ENCODE results near the gene TRIM40. TPM values are rescaled to one million over a fixed set of nuclear protein-coding genes. Genes with fewer than 3 reads are reported as not detected.
"Not testable (repeated sequence)": the region's sequence is repeated elsewhere in the genome, so short reads cannot be mapped to it uniquely, and the experiment has no call there.

TRIM40 gene
- polyA plus RNA-seq, 2 of the 4 experiments (the other 2 are of a cell fraction), result 0.05 TPM

DNA sequence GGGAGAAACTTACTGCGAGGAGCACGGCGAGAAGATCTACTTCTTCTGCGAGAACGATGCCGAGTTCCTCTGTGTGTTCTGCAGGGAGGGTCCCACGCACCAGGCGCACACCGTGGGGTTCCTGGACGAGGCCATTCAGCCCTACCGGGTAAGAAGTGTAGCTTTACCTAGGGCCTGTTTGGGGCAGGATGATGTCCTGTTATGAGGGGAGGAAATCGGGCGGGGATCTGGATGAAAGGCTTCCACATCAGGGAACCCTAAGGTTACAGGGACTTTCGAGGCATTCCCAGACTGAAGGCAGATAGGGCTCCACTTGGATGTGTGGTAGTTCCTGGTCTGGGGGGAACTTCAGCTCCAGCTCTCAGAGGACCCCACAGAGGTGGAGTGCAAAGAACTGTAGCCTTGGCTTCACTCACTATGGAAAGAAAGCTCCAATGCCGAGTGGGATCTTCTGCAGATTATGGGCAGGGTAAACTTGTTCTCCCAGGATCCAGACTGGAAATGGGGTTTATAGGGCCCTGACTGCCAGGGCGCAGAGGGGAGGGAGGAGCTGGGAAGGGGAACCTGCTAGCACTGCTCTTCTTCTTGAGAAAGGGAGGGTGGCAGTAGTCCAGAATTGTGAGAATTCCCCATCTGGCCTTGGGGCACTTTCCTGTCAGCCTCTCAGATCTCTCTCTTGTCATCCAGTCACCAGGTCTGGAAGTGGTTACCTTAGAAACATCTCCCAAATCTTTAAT lies 28.1 kb downstream of the TRIM40 start:
- ChIA-PET POLR2A (no interaction called here), CTCF (interaction anchor here (2.0 kb wide), 1 partner anchor 33 kb away, joined by 9 read pairs; no protein-coding TSS in a partner anchor)
- ATAC-seq (no peak; a peak in 1 of 6 replicates), FAIRE-seq (no peak), DNase-seq (ENCODE audit: low read depth in 1 of 2, low spot score in 1 of 2) (no peak)
- TF ChIP-seq POLR2A (IDR thresholded peaks at IDR 0.05; ENCODE audit: low read length) (no peak), NFE2L2 (conservative IDR thresholded peaks at IDR 0.05; ENCODE audit: low read length) (no peak), CEBPB (IDR thresholded peaks at IDR 0.05) (no peak), CTCF (IDR thresholded peaks at IDR 0.05) (no peak), TFCP2L1 (CRISPR knock-in tag; IDR thresholded peaks at IDR 0.05) (no peak), SMC3 (IDR thresholded peaks at IDR 0.05) (no peak), RFX5 (IDR thresholded peaks at IDR 0.05) (no peak), ZNF302 (CRISPR knock-in tag; IDR thresholded peaks at IDR 0.05) (no peak), MAZ (IDR thresholded peaks at IDR 0.05; ENCODE audit: borderline replicate concordance, low read depth, low read length) (no peak), POLR2AphosphoS2 (conservative IDR thresholded peaks at IDR 0.05; ENCODE audit: low read length) (no peak), ZFP36 (IDR thresholded peaks at IDR 0.05; ENCODE audit: borderline replicate concordance, partially characterized antibody) (no peak), ESRRA (IDR thresholded peaks at IDR 0.05; ENCODE audit: borderline replicate concordance, low read length) (no peak), RCOR1 (IDR thresholded peaks at IDR 0.05; ENCODE audit: low read depth, low read length) (no peak), CBX8 (IDR thresholded peaks at IDR 0.05) (no peak), HDAC2 (IDR thresholded peaks at IDR 0.05) (no peak), PHF8 (IDR thresholded peaks at IDR 0.05; ENCODE audit: borderline replicate concordance, low read depth) (no peak), TP53 (CRISPR knock-in tag; IDR thresholded peaks at IDR 0.05) (no peak)
- TF ChIP-seq, protein P1, sequence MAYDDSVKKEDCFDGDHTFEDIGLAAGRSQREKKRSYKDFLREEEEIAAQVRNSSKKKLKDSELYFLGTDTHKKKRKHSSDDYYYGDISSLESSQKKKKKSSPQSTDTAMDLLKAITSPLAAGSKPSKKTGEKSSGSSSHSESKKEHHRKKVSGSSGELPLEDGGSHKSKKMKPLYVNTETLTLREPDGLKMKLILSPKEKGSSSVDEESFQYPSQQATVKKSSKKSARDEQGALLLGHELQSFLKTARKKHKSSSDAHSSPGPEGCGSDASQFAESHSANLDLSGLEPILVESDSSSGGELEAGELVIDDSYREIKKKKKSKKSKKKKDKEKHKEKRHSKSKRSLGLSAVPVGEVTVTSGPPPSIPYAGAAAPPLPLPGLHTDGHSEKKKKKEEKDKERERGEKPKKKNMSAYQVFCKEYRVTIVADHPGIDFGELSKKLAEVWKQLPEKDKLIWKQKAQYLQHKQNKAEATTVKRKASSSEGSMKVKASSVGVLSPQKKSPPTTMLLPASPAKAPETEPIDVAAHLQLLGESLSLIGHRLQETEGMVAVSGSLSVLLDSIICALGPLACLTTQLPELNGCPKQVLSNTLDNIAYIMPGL (CRISPR knock-in tag; IDR thresholded peaks at IDR 0.05; ENCODE audit: borderline replicate concordance), result no peak
- 84% methylated on average over 7 of the region's 16 CpGs for WGBS (ENCODE audit: missing lambda C conversion rate)
- Histone ChIP-seq H3K4me2 (no peak overlapping the region), H3K4me3 (no peak overlapping the region), H3K27ac (no peak overlapping the region), H3K4me1 (0 out of 3 replicates have a peak, but pooled peaks cover 3% of the 10 kb centered on the region), H3K9me3 (no peaks in the 10 kb centered on the region)

DNA sequence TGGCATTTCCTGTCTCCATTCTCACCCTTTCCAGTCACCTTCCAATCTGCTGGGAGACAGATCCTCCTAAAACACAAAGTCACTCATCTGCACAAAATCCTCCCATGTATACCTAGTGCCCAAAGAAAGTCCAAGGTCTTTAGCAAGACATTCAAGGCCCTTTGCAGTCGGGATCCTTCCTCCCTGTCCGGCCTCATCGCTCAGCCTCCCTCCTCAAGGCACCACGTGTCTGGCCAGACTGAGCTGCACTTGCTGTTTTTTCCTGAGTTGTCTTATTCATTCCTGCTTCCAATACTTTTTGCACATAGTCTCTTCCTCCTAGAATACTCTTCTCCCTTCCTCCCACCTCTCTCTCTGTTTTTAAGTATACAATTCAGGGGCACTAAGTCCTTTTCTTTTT lies 28.8 kb downstream of the TRIM40 start:
- Histone ChIP-seq H3K4me2 (no peak overlapping the region), H3K4me1 (0 out of 3 replicates have a peak, but pooled peaks cover 3% of the 10 kb centered on the region), H3K27ac (no peak overlapping the region), H3K9me3 (no peaks in the 10 kb centered on the region), H3K4me3 (no peak overlapping the region)
- CTCF ChIA-PET, result interaction anchor here (2.0 kb wide), 1 partner anchor 34 kb away, joined by 9 read pairs; no protein-coding TSS in a partner anchor
- no peak for FAIRE-seq
- DNase-seq (ENCODE audit: low read depth in 1 of 2, low spot score in 1 of 2), result no peak
- ATAC-seq, result no peak
- WGBS (ENCODE audit: missing lambda C conversion rate), result 71% methylated on average over 4 of the region's 4 CpGs
- TF ChIP-seq HOXB13 (CRISPR knock-in tag; IDR thresholded peaks at IDR 0.05; ENCODE audit: low read depth) (no peak), NPAS2 (CRISPR knock-in tag; IDR thresholded peaks at IDR 0.05; ENCODE audit: borderline replicate concordance) (no peak), FOXS1 (CRISPR knock-in tag; IDR thresholded peaks at IDR 0.05) (no peak), KDM5A (IDR thresholded peaks at IDR 0.05) (no peak), JUNB (IDR thresholded peaks at IDR 0.05) (no peak), TP53 (CRISPR knock-in tag; IDR thresholded peaks at IDR 0.05) (no peak), RFX5 (IDR thresholded peaks at IDR 0.05) (no peak)
- TF ChIP-seq, protein P2, sequence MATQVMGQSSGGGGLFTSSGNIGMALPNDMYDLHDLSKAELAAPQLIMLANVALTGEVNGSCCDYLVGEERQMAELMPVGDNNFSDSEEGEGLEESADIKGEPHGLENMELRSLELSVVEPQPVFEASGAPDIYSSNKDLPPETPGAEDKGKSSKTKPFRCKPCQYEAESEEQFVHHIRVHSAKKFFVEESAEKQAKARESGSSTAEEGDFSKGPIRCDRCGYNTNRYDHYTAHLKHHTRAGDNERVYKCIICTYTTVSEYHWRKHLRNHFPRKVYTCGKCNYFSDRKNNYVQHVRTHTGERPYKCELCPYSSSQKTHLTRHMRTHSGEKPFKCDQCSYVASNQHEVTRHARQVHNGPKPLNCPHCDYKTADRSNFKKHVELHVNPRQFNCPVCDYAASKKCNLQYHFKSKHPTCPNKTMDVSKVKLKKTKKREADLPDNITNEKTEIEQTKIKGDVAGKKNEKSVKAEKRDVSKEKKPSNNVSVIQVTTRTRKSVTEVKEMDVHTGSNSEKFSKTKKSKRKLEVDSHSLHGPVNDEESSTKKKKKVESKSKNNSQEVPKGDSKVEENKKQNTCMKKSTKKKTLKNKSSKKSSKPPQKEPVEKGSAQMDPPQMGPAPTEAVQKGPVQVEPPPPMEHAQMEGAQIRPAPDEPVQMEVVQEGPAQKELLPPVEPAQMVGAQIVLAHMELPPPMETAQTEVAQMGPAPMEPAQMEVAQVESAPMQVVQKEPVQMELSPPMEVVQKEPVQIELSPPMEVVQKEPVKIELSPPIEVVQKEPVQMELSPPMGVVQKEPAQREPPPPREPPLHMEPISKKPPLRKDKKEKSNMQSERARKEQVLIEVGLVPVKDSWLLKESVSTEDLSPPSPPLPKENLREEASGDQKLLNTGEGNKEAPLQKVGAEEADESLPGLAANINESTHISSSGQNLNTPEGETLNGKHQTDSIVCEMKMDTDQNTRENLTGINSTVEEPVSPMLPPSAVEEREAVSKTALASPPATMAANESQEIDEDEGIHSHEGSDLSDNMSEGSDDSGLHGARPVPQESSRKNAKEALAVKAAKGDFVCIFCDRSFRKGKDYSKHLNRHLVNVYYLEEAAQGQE (IDR thresholded peaks at IDR 0.05), result no peak
- POLR2A ChIA-PET, result no interaction called here

- POLR2A ChIA-PET; H3K9me3 ChIP-seq; DNase-seq (ENCODE audit: low read depth in 1 of 2, low spot score in 1 of 2); FAIRE-seq; H3K4me1 ChIP-seq; ATAC-seq; H3K4me2 ChIP-seq; H3K27ac ChIP-seq; H3K4me3 ChIP-seq: not testable (repeated sequence)
- WGBS (ENCODE audit: missing lambda C conversion rate), result 63% methylated on average over 1 of the region's 1 CpG
- CTCF ChIA-PET, result interaction anchor here (2.0 kb wide), 1 partner anchor 34 kb away, joined by 9 read pairs; no protein-coding TSS in a partner anchor
These were observed 29.3 kb downstream of the TRIM40 start for GRCh38 chr6:30165238-30165637.

All from A549 (cell line).